CD4-positive, alpha-beta T cell treated with Interleukin-17A for 1 hour (primary cell): ENCODE measurements around the gene PDE4B.

Experiments
- DNase-seq: peaks from one replicate; pipeline ENCODE4 v3.0.0-alpha.2; 2020

Gene PDE4B

GRCh38 chr1:66143651-66144050 is 351.0 kb downstream of the PDE4B start:
- no peak for DNase-seq

GRCh38 chr1:66147226-66147835 is 354.6 kb downstream of the PDE4B start:
- DNase-seq = no peak

- no peak for DNase-seq
Observed at GRCh38 chr1:66152034-66152433, 359.3 kb downstream of the PDE4B start.

GRCh38 chr1:66154394-66154793 is 361.7 kb downstream of the PDE4B start:
- DNase-seq = no peak

GRCh38 chr1:66156144-66156543 is 363.4 kb downstream of the PDE4B start:
- DNase-seq = no peak

GRCh38 chr1:66159800-66160199 is 367.1 kb downstream of the PDE4B start:
- DNase-seq = no peak

- DNase-seq = no peak
Observed at GRCh38 chr1:66160719-66161118, 368.0 kb downstream of the PDE4B start.

- DNase-seq = no peak
Observed at GRCh38 chr1:66166753-66167152, 374.1 kb downstream of the PDE4B start.

- DNase-seq = no peak
Observed at GRCh38 chr1:66167267-66167666, 374.6 kb downstream of the PDE4B start.

- no peak for DNase-seq
Observed at GRCh38 chr1:66168467-66168887, 375.8 kb downstream of the PDE4B start.

GRCh38 chr1:66168948-66169671 is 376.4 kb downstream of the PDE4B start:
- no peak for DNase-seq

GRCh38 chr1:66172272-66172671 is 379.6 kb downstream of the PDE4B start:
- no peak for DNase-seq

- DNase-seq = no peak
Observed at GRCh38 chr1:66175098-66175497, 382.4 kb downstream of the PDE4B start.

- no peak for DNase-seq
Observed at GRCh38 chr1:66175581-66175980, 382.9 kb downstream of the PDE4B start.

- DNase-seq = no peak
Observed at GRCh38 chr1:66176012-66176715, 383.5 kb downstream of the PDE4B start.

GRCh38 chr1:66176832-66177231 is 384.1 kb downstream of the PDE4B start:
- no peak for DNase-seq

GRCh38 chr1:66177510-66177909 is 384.8 kb downstream of the PDE4B start:
- no peak for DNase-seq

- no peak for DNase-seq
Observed at GRCh38 chr1:66182026-66182425, 389.3 kb downstream of the PDE4B start.

- peak; percentile 33 for DNase-seq
Observed at GRCh38 chr1:66182551-66183178, 390.0 kb downstream of the PDE4B start.

- no peak for DNase-seq
Observed at GRCh38 chr1:66183400-66183799, 390.7 kb downstream of the PDE4B start.

- no peak for DNase-seq
Observed at GRCh38 chr1:66197120-66197519, 404.4 kb downstream of the PDE4B start.

GRCh38 chr1:66197785-66198184 is 405.1 kb downstream of the PDE4B start:
- DNase-seq = no peak

- DNase-seq = no peak
Observed at GRCh38 chr1:66206563-66207144, 414.0 kb downstream of the PDE4B start.
